Stimulated activated effector memory CD8-positive, alpha-beta T cell treated with anti-CD3 and anti-CD28 coated beads, Interleukin-12 subunit alpha, Interleukin-12 subunit beta, amount 100 ng/mL, for 72 hours (primary cell): ENCODE results near the gene FILIP1.
A peak's percentile ranks its signal among the peaks of the same experiment; 100 is the strongest.

Experiments used
- ATAC-seq: fragments of 150-1000 bp; cut with Tn5 transposase; 2 replicates; pipeline ENCODE4 v1.10.0; 2021
- DNase-seq, 2 donors: peaks; one replicate each; pipeline ENCODE4 v3.0.0; 2021 to 2022; ENCODE audit warnings: low spot score in 2 of 2
- H3K27ac Mint-ChIP-seq: one replicate; pipeline ENCODE4 v1.8.0; 2022; ENCODE audit warnings: mild to moderate bottlenecking, mixed read lengths
- H3K36me3 Mint-ChIP-seq: one replicate; pipeline ENCODE4 v1.8.0; 2022; ENCODE audit warnings: mild to moderate bottlenecking, mixed read lengths
- H3K4me1 Mint-ChIP-seq: one replicate; pipeline ENCODE4 v1.8.0; 2022; ENCODE audit warnings: mixed read lengths
- H3K4me3 Mint-ChIP-seq: one replicate; pipeline ENCODE4 v1.8.0; 2022; ENCODE audit warnings: mild to moderate bottlenecking, mixed read lengths
- H3K9me3 Mint-ChIP-seq: one replicate; pipeline ENCODE4 v1.8.0; 2022; ENCODE audit warnings: mixed read lengths

The FILIP1 gene

DNA sequence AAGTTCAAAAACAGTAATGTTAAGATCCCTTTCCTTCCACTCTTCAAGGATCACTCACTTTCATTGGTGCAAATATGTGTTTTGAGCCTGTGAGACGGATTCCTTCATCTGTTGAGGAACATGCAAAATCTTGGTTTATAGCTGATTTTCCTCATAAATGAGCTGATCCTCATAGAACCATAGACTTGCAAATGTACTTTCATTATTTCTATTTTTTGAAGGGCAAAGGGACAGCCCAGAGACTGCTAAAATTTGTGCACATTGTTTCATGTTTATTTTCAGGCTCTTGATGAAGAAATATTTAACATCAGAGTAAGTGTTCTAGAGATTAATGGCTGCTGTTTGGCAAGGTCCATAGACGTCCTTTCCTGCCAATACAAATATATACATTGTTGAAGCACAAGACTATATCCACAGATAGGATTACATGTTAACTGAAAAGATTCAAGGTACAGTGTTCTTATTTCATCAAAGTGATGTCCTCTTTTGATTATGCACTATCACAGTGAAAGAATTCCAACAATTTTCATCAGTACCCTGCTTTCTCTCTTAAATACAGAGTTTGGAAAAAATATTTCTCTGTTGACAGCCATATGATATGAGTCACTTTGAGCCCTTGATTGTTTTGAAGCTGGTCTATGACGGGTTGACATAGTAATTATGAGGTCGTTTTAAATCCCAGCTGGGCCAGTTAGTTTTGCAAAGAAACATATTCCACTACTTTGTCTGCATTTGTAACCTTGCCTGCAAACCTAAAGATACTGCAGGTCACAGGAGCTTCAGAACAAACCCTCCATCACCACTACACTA, 95.7 kb downstream of the FILIP1 start:
- no peaks in the 10 kb centered on the region for H3K36me3 Mint-ChIP-seq
- no peak overlapping the region for H3K4me3 Mint-ChIP-seq
- no peaks in the 10 kb centered on the region for H3K4me1 Mint-ChIP-seq
- H3K27ac Mint-ChIP-seq = no peak overlapping the region
- no peak for DNase-seq
- ATAC-seq = no peak
- no peaks in the 10 kb centered on the region for H3K9me3 Mint-ChIP-seq

GRCh38 chr6:75397171-75397570, 96.4 kb downstream of the FILIP1 start:
- ATAC-seq = no peak
- DNase-seq = no peak
- Mint-ChIP-seq H3K4me1 (no peaks in the 10 kb centered on the region), H3K27ac (no peak overlapping the region), H3K4me3 (no peak overlapping the region), H3K9me3 (no peaks in the 10 kb centered on the region), H3K36me3 (no peaks in the 10 kb centered on the region)

GRCh38 chr6:75396005-75396800, 97.4 kb downstream of the FILIP1 start:
- H3K36me3 Mint-ChIP-seq = no peaks in the 10 kb centered on the region
- no peak overlapping the region for H3K27ac Mint-ChIP-seq
- H3K4me3 Mint-ChIP-seq = no peak overlapping the region
- DNase-seq = no peak
- no peak for ATAC-seq
- H3K4me1 Mint-ChIP-seq = no peaks in the 10 kb centered on the region
- H3K9me3 Mint-ChIP-seq = no peaks in the 10 kb centered on the region

DNA sequence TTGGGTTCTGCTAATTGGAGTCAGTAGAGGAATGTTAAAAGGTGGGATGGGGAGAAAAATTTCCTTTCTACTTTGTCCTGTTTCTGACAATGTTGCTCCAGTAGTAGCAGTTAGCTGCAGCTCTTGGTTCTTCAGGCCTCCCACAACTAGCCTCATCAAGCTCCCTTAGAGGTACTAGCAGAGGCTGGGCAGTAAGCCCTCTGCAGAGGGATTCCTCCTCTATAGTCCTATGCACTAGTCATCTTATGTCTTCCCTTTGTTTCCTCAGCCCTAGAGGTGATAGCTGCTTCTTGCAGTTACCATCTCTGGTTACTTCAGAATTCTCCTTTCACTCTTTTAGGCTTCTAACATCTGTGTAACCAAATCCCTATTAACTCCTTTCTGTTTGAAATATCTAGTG, 99.8 kb downstream of the FILIP1 start:
- H3K27ac Mint-ChIP-seq = no peak overlapping the region
- H3K4me1 Mint-ChIP-seq = no peaks in the 10 kb centered on the region
- H3K9me3 Mint-ChIP-seq = no peaks in the 10 kb centered on the region
- H3K4me3 Mint-ChIP-seq = no peak overlapping the region
- ATAC-seq (no peak), DNase-seq (no peak)
- no peaks in the 10 kb centered on the region for H3K36me3 Mint-ChIP-seq

- Mint-ChIP-seq H3K27ac (no peak overlapping the region), H3K4me3 (no peak overlapping the region), H3K9me3 (no peaks in the 10 kb centered on the region), H3K4me1 (no peaks in the 10 kb centered on the region), H3K36me3 (no peaks in the 10 kb centered on the region)
- ATAC-seq (no peak), DNase-seq (no peak)
These were observed 102.3 kb downstream of the FILIP1 start for GRCh38 chr6:75391276-75391675.

- no peaks in the 10 kb centered on the region for H3K9me3 Mint-ChIP-seq
- no peak overlapping the region for H3K4me3 Mint-ChIP-seq
- no peaks in the 10 kb centered on the region for H3K4me1 Mint-ChIP-seq
- DNase-seq (no peak), ATAC-seq (peak; percentile 26)
- H3K27ac Mint-ChIP-seq = no peak overlapping the region
- no peaks in the 10 kb centered on the region for H3K36me3 Mint-ChIP-seq
These were observed 107.4 kb downstream of the FILIP1 start for GRCh38 chr6:75386050-75386770.

- no peak for ATAC-seq
- Mint-ChIP-seq H3K4me3 (no peak overlapping the region), H3K9me3 (no peaks in the 10 kb centered on the region)
These were observed 109.5 kb downstream of the FILIP1 start for GRCh38 chr6:75384116-75384515.

DNA sequence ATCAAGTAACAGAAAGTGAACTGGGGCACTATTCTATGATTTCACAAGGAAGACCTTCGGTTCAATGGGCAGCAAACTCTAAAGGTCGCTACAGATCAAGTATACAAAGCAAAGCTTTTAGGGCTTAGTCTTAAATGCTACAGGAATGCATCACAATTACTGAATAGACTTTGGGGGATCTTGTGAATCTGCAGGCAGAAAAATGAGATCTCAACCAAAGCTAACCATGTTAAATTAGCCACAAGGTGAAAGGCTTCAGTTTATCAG, 111.0 kb downstream of the FILIP1 start:
- DNase-seq (no peak), ATAC-seq (no peak)
- Mint-ChIP-seq H3K4me3 (no peak overlapping the region), H3K36me3 (no peaks in the 10 kb centered on the region), H3K9me3 (no peaks in the 10 kb centered on the region), H3K4me1 (no peaks in the 10 kb centered on the region), H3K27ac (no peak overlapping the region)

More at GRCh38 chr6:75384116-75384515, 109.5 kb downstream of the FILIP1 start:
- no peak overlapping the region for H3K27ac Mint-ChIP-seq
- H3K36me3 Mint-ChIP-seq = no peaks in the 10 kb centered on the region
- no peak for DNase-seq
- no peaks in the 10 kb centered on the region for H3K4me1 Mint-ChIP-seq

DNA sequence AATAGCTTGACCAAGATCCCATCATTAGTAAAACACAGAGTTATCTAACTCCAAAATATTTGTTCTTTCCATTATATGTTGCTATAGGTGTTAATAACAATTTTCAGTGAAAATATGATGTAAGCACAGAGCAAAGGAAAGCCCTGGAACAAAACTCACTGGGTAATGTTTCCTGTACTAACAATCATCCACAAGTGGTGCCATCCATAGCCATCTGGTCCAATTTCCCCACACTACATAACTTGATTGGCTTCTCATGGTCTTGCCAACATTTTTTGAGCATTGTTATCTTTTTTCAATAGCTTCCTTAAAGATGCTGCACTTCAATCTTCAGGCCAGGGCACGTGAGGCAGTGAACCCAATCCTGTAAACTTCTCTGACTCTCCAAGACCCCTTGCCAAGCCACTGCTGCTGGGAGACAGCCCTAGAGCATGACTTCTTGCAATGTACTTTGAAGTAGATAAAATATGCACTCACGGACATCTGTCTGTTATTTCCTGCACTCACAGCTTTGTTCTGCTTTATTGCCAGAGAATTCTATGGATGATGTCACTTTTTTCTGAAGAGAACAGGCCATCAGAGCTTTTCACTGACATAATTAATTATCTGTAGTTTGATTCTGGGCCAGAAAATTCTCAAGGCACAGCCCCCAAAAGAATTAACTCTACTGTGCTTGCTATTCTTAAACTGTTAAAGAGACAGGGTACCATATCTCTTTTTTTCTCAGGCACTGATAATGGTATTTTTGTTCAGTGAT, 111.5 kb downstream of the FILIP1 start:
- ATAC-seq (no peak), DNase-seq (no peak)
- Mint-ChIP-seq H3K9me3 (no peaks in the 10 kb centered on the region), H3K36me3 (no peaks in the 10 kb centered on the region), H3K4me1 (no peaks in the 10 kb centered on the region), H3K27ac (no peak overlapping the region), H3K4me3 (no peak overlapping the region)

- H3K27ac Mint-ChIP-seq = no peak overlapping the region
- H3K36me3 Mint-ChIP-seq = no peaks in the 10 kb centered on the region
- H3K9me3 Mint-ChIP-seq = no peaks in the 10 kb centered on the region
- H3K4me1 Mint-ChIP-seq = no peaks in the 10 kb centered on the region
- ATAC-seq = no peak
- DNase-seq = no peak
- H3K4me3 Mint-ChIP-seq = no peak overlapping the region
These were observed 114.1 kb downstream of the FILIP1 start for GRCh38 chr6:75379536-75379935.

GRCh38 chr6:75378101-75378500, 115.5 kb downstream of the FILIP1 start:
- Mint-ChIP-seq H3K27ac (no peak overlapping the region), H3K9me3 (no peaks in the 10 kb centered on the region), H3K4me3 (no peak overlapping the region), H3K36me3 (no peaks in the 10 kb centered on the region), H3K4me1 (no peaks in the 10 kb centered on the region)
- DNase-seq = no peak
- no peak for ATAC-seq

DNA sequence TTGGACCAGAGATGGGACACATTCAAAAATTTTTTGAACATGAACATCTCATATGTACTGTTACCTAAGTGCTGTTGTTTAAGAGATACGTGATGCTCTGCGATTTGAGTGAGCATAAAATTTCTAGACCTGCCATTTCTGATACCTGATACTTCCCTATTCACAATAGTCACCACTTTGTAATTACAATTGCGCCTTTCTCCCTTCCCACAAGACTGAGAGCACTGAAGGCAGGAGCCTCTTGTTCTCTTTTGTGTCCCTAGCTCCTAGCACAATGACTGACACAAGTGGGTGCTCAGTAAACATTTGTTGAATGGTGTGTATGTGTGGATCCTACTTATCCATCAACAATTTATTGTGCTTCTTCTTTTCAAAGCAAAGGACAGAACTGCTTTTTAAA, 116.2 kb downstream of the FILIP1 start:
- H3K27ac Mint-ChIP-seq = no peak overlapping the region
- DNase-seq (no peak), ATAC-seq (no peak)
- H3K9me3 Mint-ChIP-seq = no peaks in the 10 kb centered on the region
- no peak overlapping the region for H3K4me3 Mint-ChIP-seq
- no peaks in the 10 kb centered on the region for H3K36me3 Mint-ChIP-seq
- no peaks in the 10 kb centered on the region for H3K4me1 Mint-ChIP-seq

- Mint-ChIP-seq H3K9me3 (no peaks in the 10 kb centered on the region), H3K4me3 (no peak overlapping the region), H3K27ac (no peak overlapping the region), H3K4me1 (no peaks in the 10 kb centered on the region), H3K36me3 (no peaks in the 10 kb centered on the region)
- DNase-seq = no peak
- no peak for ATAC-seq
These were observed 117.1 kb downstream of the FILIP1 start for GRCh38 chr6:75376347-75377024.

GRCh38 chr6:75374961-75375400, 118.6 kb downstream of the FILIP1 start:
- H3K36me3 Mint-ChIP-seq = no peaks in the 10 kb centered on the region
- no peak for DNase-seq
- H3K9me3 Mint-ChIP-seq = no peaks in the 10 kb centered on the region
- H3K4me3 Mint-ChIP-seq = no peak overlapping the region
- no peaks in the 10 kb centered on the region for H3K4me1 Mint-ChIP-seq
- H3K27ac Mint-ChIP-seq = no peak overlapping the region
- ATAC-seq = peak; percentile 28

GRCh38 chr6:75372884-75373283, 120.7 kb downstream of the FILIP1 start:
- Mint-ChIP-seq H3K4me3 (no peak overlapping the region), H3K9me3 (no peaks in the 10 kb centered on the region), H3K4me1 (no peaks in the 10 kb centered on the region), H3K27ac (no peak overlapping the region), H3K36me3 (no peaks in the 10 kb centered on the region)
- DNase-seq (no peak), ATAC-seq (no peak)
